Measurements from ENCODE around the gene BMP7.
"Not testable (repeated sequence)": the region's sequence is repeated elsewhere in the genome, so short reads cannot be mapped to it uniquely, and the experiment has no call there.

BMP7 gene

GRCh38 chr20:57195469-57196100 is 70.9 kb downstream of the BMP7 start:
- in situ Hi-C loops (cut with MboI; ENCODE audit: low sequenced_read_pairs), result no loop called here

- in situ Hi-C loops (cut with MboI; ENCODE audit: low sequenced_read_pairs), result no loop called here
Observed at GRCh38 chr20:57195023-57195422, 71.4 kb downstream of the BMP7 start.

- in situ Hi-C loops (cut with MboI; ENCODE audit: low sequenced_read_pairs), result no loop called here
Observed at GRCh38 chr20:57194154-57194553, 72.3 kb downstream of the BMP7 start.

GRCh38 chr20:57193094-57193493 is 73.3 kb downstream of the BMP7 start:
- in situ Hi-C loops (cut with MboI; ENCODE audit: low sequenced_read_pairs), result no loop called here

- in situ Hi-C loops (cut with MboI; ENCODE audit: low sequenced_read_pairs), result no loop called here
Observed at GRCh38 chr20:57192311-57192710, 74.1 kb downstream of the BMP7 start.

GRCh38 chr20:57191265-57191638 is 75.2 kb downstream of the BMP7 start:
- in situ Hi-C loops (cut with MboI; ENCODE audit: low sequenced_read_pairs), result not testable (repeated sequence)

- in situ Hi-C loops (cut with MboI; ENCODE audit: low sequenced_read_pairs), result no loop called here
Observed at GRCh38 chr20:57190536-57191264, 75.7 kb downstream of the BMP7 start.

GRCh38 chr20:57189713-57190112 is 76.7 kb downstream of the BMP7 start:
- in situ Hi-C loops (cut with MboI; ENCODE audit: low sequenced_read_pairs), result no loop called here

- in situ Hi-C loops (cut with MboI; ENCODE audit: low sequenced_read_pairs), result no loop called here
Observed at GRCh38 chr20:57188576-57189079, 77.8 kb downstream of the BMP7 start.

GRCh38 chr20:57188056-57188455 is 78.4 kb downstream of the BMP7 start:
- in situ Hi-C loops (cut with MboI; ENCODE audit: low sequenced_read_pairs), result no loop called here

GRCh38 chr20:57187068-57187634 is 79.3 kb downstream of the BMP7 start:
- in situ Hi-C loops (cut with MboI; ENCODE audit: low sequenced_read_pairs), result no loop called here

- in situ Hi-C loops (cut with MboI; ENCODE audit: low sequenced_read_pairs), result no loop called here
Observed at GRCh38 chr20:57186192-57186591, 80.2 kb downstream of the BMP7 start.

GRCh38 chr20:57185188-57185743 is 81.2 kb downstream of the BMP7 start:
- in situ Hi-C loops (cut with MboI; ENCODE audit: low sequenced_read_pairs), result no loop called here

GRCh38 chr20:57183457-57184009 is 82.9 kb downstream of the BMP7 start:
- in situ Hi-C loops (cut with MboI; ENCODE audit: low sequenced_read_pairs), result no loop called here

- in situ Hi-C loops (cut with MboI; ENCODE audit: low sequenced_read_pairs), result no loop called here
Observed at GRCh38 chr20:57181639-57182038, 84.8 kb downstream of the BMP7 start.

GRCh38 chr20:57180954-57181353 is 85.5 kb downstream of the BMP7 start:
- in situ Hi-C loops (cut with MboI; ENCODE audit: low sequenced_read_pairs), result no loop called here

- in situ Hi-C loops (cut with MboI; ENCODE audit: low sequenced_read_pairs), result no loop called here
Observed at GRCh38 chr20:57180387-57180786, 86.1 kb downstream of the BMP7 start.

- in situ Hi-C loops (cut with MboI; ENCODE audit: low sequenced_read_pairs), result no loop called here
Observed at GRCh38 chr20:57179265-57179664, 87.2 kb downstream of the BMP7 start.

GRCh38 chr20:57178582-57179111 is 87.8 kb downstream of the BMP7 start:
- in situ Hi-C loops (cut with MboI; ENCODE audit: low sequenced_read_pairs), result no loop called here

GRCh38 chr20:57177636-57178280 is 88.7 kb downstream of the BMP7 start:
- in situ Hi-C loops (cut with MboI; ENCODE audit: low sequenced_read_pairs), result no loop called here

- in situ Hi-C loops (cut with MboI; ENCODE audit: low sequenced_read_pairs), result no loop called here
Observed at GRCh38 chr20:57176842-57177241, 89.6 kb downstream of the BMP7 start.
